HK-2 (cell line): ENCODE data around the gene EZR.

ENCODE experiments used
- DNase-seq: peaks from one replicate; pipeline ENCODE4 v3.0.0-alpha.2; 2018; ENCODE audit not compliant: unreplicated experiment

The EZR gene

GRCh38 chr6:158729906-158730540, 89.1 kb downstream of the EZR start:
- no peak for DNase-seq

GRCh38 chr6:158725704-158726103, 93.5 kb downstream of the EZR start:
- no peak for DNase-seq

GRCh38 chr6:158722176-158722729, 96.9 kb downstream of the EZR start:
- DNase-seq: no peak

- no peak for DNase-seq
Measured at GRCh38 chr6:158718461-158719046, 100.6 kb downstream of the EZR start.

- DNase-seq: no peak
Measured at GRCh38 chr6:158717341-158718330, 101.5 kb downstream of the EZR start.
